Uterus (tissue), 4 donors: ENCODE measurements around the gene BTBD10. TPM values are rescaled to one million over a fixed set of nuclear protein-coding genes. Genes with fewer than 3 reads are reported as not detected.
"Not testable (repeated sequence)": the region's sequence is repeated elsewhere in the genome, so short reads cannot be mapped to it uniquely, and the experiment has no call there.

Experiments used
- DNase-seq, 2 donors: peaks; one replicate each; pipeline ENCODE4 v3.0.0-alpha.2; 2019 to 2020
- H3K27ac ChIP-seq, 2 donors: fragments of 200-600 bp; sonication (generic); 1 replicate in 1 of 2; 2 replicates in 1 of 2; pipeline ENCODE4 v1.5.1; 2016 to 2018
- H3K27me3 ChIP-seq, 2 donors: fragments of 200-600 bp; sonication (generic); one replicate each; pipeline ENCODE4 v1.5.1; 2018 to 2019; ENCODE audit warnings: control low read depth in 1 of 2
- H3K36me3 ChIP-seq, 2 donors: fragments of 200-600 bp; sonication (generic); one replicate each; pipeline ENCODE4 v1.5.1; 2019; ENCODE audit warnings: control low read depth in 1 of 2
- H3K4me1 ChIP-seq, 2 donors: fragments of 200-600 bp; sonication (generic); one replicate each; pipeline ENCODE4 v1.5.1; 2018 to 2019; ENCODE audit warnings: control low read depth in 1 of 2
- H3K4me3 ChIP-seq, 2 donors: fragments of 200-600 bp; sonication (generic); 1 replicate in 1 of 2; 2 replicates in 1 of 2; pipeline ENCODE4 v1.5.1; 2018 to 2019; ENCODE audit warnings: mild to moderate bottlenecking in 1 of 2
- H3K9me3 ChIP-seq, 2 donors: fragments of 200-600 bp; sonication (generic); one replicate each; pipeline ENCODE4 v1.5.1; 2019; ENCODE audit warnings: control low read depth in 1 of 2
- CTCF ChIP-seq, 4 experiments: fragments of 200-600 bp in 2 of 4; fragments of 450-650 bp in 2 of 4; sonication (generic) in 2 of 4; IDR thresholded peaks; one replicate each; pipeline ENCODE4 v1.5.1; 2016 to 2019; ENCODE audit warnings: antibody characterized with exemption in 4 of 4, mild to moderate bottlenecking in 2 of 4, moderate library complexity in 1 of 4
- POLR2A ChIP-seq, 2 donors: fragments of 450-650 bp; IDR thresholded peaks; one replicate each; pipeline ENCODE4 v1.6.1; 2016; ENCODE audit warnings: antibody characterized with exemption in 2 of 2, mild to moderate bottlenecking in 1 of 2, moderate library complexity in 1 of 2
- intact Hi-C: fragments of 100-400 bp; cut with DNase I; formaldehyde crosslinking; loops from one replicate; pipeline ENCODE4 v1.15.1; 2023; ENCODE audit warnings: low total_unique reads
- total RNA-seq, 4 donors: library from RNA; depleted of rRNA in 3 of 4; stranded (reverse); fragments of >200 nt in 3 of 4; gene quantifications; one replicate each; pipeline versions ENCODE4 v1.1.0 to v1.2.4, GENCODE V29; 2014 to 2023
- donor health status: DM: yes; HTN: yes; CAD: no.

Gene BTBD10
- total RNA-seq, 4 donors from 2014 or later: 41.2 to 237 (median 76.7) TPM

GRCh38 chr11:13445588-13445987 lies 17.4 kb downstream of the BTBD10 start:
- Histone ChIP-seq H3K9me3 (no peaks in the 10 kb centered on the region), H3K27me3 (no peaks in the 10 kb centered on the region), H3K4me3 (no peak overlapping the region), H3K36me3 (no peaks in the 10 kb centered on the region), H3K4me1 (peaks cover 0 to 6% of the 10 kb centered on the region in 2 donors), H3K27ac (no peak overlapping the region)
- intact Hi-C loops: no loop called here
- TF ChIP-seq CTCF (IDR thresholded peaks at IDR 0.05) (no peak), POLR2A (IDR thresholded peaks at IDR 0.05) (no peak)
- DNase-seq: no peak

- Histone ChIP-seq H3K27me3 (no peaks in the 10 kb centered on the region), H3K9me3 (no peaks in the 10 kb centered on the region), H3K36me3 (no peaks in the 10 kb centered on the region), H3K27ac (peak overlapping the region; percentile 58 to 80), H3K4me3 (peak overlapping the region; percentile 20 to 22), H3K4me1 (no peaks in the 10 kb centered on the region)
- intact Hi-C loops: no loop called here
- DNase-seq: peak in 1 of 2 donors; percentile 36
- TF ChIP-seq CTCF (IDR thresholded peaks at IDR 0.05): no peak
- TF ChIP-seq POLR2A (IDR thresholded peaks at IDR 0.05): no peak
Observed at GRCh38 chr11:13440100-13440855, 22.7 kb downstream of the BTBD10 start.

GRCh38 chr11:13438291-13438690 lies 24.7 kb downstream of the BTBD10 start:
- Histone ChIP-seq H3K27me3 (no peaks in the 10 kb centered on the region), H3K27ac (no peak overlapping the region), H3K4me3 (no peak overlapping the region), H3K9me3 (no peaks in the 10 kb centered on the region), H3K36me3 (no peaks in the 10 kb centered on the region), H3K4me1 (no peaks in the 10 kb centered on the region)
- no peak for TF ChIP-seq POLR2A (IDR thresholded peaks at IDR 0.05)
- no peak for TF ChIP-seq CTCF (IDR thresholded peaks at IDR 0.05)
- DNase-seq: no peak
- intact Hi-C loops: no loop called here

- H3K36me3 ChIP-seq, H3K9me3 ChIP-seq, H3K4me3 ChIP-seq, H3K4me1 ChIP-seq, DNase-seq, H3K27me3 ChIP-seq, H3K27ac ChIP-seq, intact Hi-C loops: not testable (repeated sequence)
Observed at GRCh38 chr11:13436836-13437235, 26.2 kb downstream of the BTBD10 start.

GRCh38 chr11:13434247-13435205 lies 28.5 kb downstream of the BTBD10 start:
- DNase-seq: no peak
- no peak overlapping the region for H3K27ac ChIP-seq
- intact Hi-C loops: no loop called here
- TF ChIP-seq POLR2A (IDR thresholded peaks at IDR 0.05) (no peak), CTCF (IDR thresholded peaks at IDR 0.05) (no peak)
- no peaks in the 10 kb centered on the region for H3K36me3 ChIP-seq
- no peaks in the 10 kb centered on the region for H3K27me3 ChIP-seq
- no peak overlapping the region for H3K4me3 ChIP-seq
- no peaks in the 10 kb centered on the region for H3K9me3 ChIP-seq
- H3K4me1 ChIP-seq: no peaks in the 10 kb centered on the region
